Heart right ventricle (tissue), 16 donors: ENCODE measurements around the gene PRDX5. TPM values are rescaled to one million over a fixed set of nuclear protein-coding genes. Genes with fewer than 3 reads are reported as not detected.

ENCODE experiments used
- ATAC-seq, 8 donors: fragments of 200-7000 bp; cut with Tn5 transposase; one replicate each; pipeline ENCODE4 v1.9.1; 2020; ENCODE audit warnings: mild to moderate bottlenecking in 8 of 8, moderate library complexity in 8 of 8, moderate number of reproducible peaks in 1 of 8
- DNase-seq, 2 donors: peaks; one replicate each; pipeline ENCODE4 v3.0.0-alpha.2; 2020
- H3K27ac ChIP-seq, 10 donors: fragments of 200-600 bp; sonication (generic) in 2 of 10; one replicate each; pipeline versions ENCODE4 v1.5.0 to v1.8.0; 2020 to 2022; ENCODE audit warnings: mild to moderate bottlenecking in 3 of 10
- H3K27me3 ChIP-seq, 7 donors: fragments of 200-600 bp; one replicate each; pipeline ENCODE4 v1.8.0; 2021 to 2022; ENCODE audit warnings: mild to moderate bottlenecking in 2 of 7
- H3K36me3 ChIP-seq, 9 donors: fragments of 200-600 bp; sonication (generic) in 1 of 9; one replicate each; pipeline versions ENCODE4 v1.5.0 to v1.8.0; 2020 to 2022; ENCODE audit warnings: mild to moderate bottlenecking in 2 of 9
- H3K4me1 ChIP-seq, 9 donors: fragments of 200-600 bp; sonication (generic) in 1 of 9; one replicate each; pipeline versions ENCODE4 v1.5.0 to v1.8.0; 2020 to 2022; ENCODE audit warnings: mild to moderate bottlenecking in 4 of 9
- H3K4me3 ChIP-seq, 10 donors: fragments of 200-600 bp; sonication (generic) in 2 of 10; one replicate each; pipeline versions ENCODE4 v1.5.0 to v1.8.0; 2020 to 2022; ENCODE audit warnings: mild to moderate bottlenecking in 7 of 10, moderate library complexity in 2 of 10
- H3K9me3 ChIP-seq, 11 donors: fragments of 200-600 bp in 10 of 11; sonication (generic) in 2 of 11; one replicate each; pipeline versions ENCODE4 v1.5.0 to v1.8.0; 2013 to 2022; ENCODE audit warnings: mild to moderate bottlenecking in 2 of 11, control low read depth in 1 of 11, moderate library complexity in 1 of 11
- WGBS, 2 donors: extraction: QIAGEN DNeasy Blood & Tissue Kit; methylation state at CpG; one replicate each; pipeline ENCODE4 v1.1.7; 2013; ENCODE audit warnings: inconsistent platforms in 1 of 2; 5-methylcytosine and 5-hydroxymethylcytosine counted together
- intact Hi-C, 10 donors: fragments of 100-400 bp; cut with DNase I; formaldehyde crosslinking; loops; one replicate each; pipeline versions ENCODE4 v1.11.1 to v1.14.2; 2022
- polyA plus RNA-seq, 2 donors: library from polyadenylated mRNA; stranded (reverse); fragments of 200-250 nt; gene quantifications; one replicate each; pipeline ENCODE4 v1.2.3, GENCODE V29; 2013
- total RNA-seq, 10 donors: library from RNA; stranded (reverse); fragmentation: NEBNext Ultra II Directional in 3 of 10; extraction: Animal tissue kit (Norgen Biotek cat#: 25700) in 3 of 10; gene quantifications; one replicate each; pipeline versions ENCODE4 v1.2.1 to v1.2.4, GENCODE V29; 2021 to 2023
- TF ChIP-seq, protein P1 (sequence below), 9 donors: fragments of 200-600 bp; sonication (generic) in 2 of 9; IDR thresholded peaks; one replicate each; pipeline versions ENCODE4 v1.5.0 to v1.8.0; 2021 to 2022; ENCODE audit warnings: antibody characterized with exemption in 9 of 9, mild to moderate bottlenecking in 5 of 9, moderate library complexity in 1 of 9
- donor health status: Arrhythmogenic right ventricular cardiomyopathy.
- donor health status: ischemic (EF 13 %, LVEDD 7.1; RV severe dilation, severe dysfunction).
- donor health status: healthy with polysubstance abuse.
- donor health status: DM: no; HTN: yes; CAD: no.
- donor health status: DM: no; HTN: no; CAD: no.
- donor health status: ischemic (EF 25% LVEDD 6.9; RV normal size, moderate dysfunction).
- donor health status: ischemic (EF 25% LVEDD 5.7; RV mildly dilated, moderate dysfunction).
- donor health status: healthy.
- donor health status: DM: yes; HTN: yes; CAD: no.
- donor health status: Ischemic cardiomyopathy.
- donor health status: ischemic (EF 35%, LVEDD 5.7; RV mildly dilated, moderate dysfunction).
- donor health status: nonischemic (EF 11% LVEDD 7.7; RV severe dilation, severe dysfunction).
- donor health status: DM: yes; HTN: yes; CAD: no.
- donor health status: PGD.
- donor health status: ischemic (EF 29% LVEDD 5.4; RV normal size, mild dysfunction).
- donor health status: nonischemic (EF 23%, LVEDD 6.1; RV moderate dilation, normal function).

Gene PRDX5
- total and polyA plus RNA-seq, 12 donors: 264 to 750 (median 292) TPM

DNA sequence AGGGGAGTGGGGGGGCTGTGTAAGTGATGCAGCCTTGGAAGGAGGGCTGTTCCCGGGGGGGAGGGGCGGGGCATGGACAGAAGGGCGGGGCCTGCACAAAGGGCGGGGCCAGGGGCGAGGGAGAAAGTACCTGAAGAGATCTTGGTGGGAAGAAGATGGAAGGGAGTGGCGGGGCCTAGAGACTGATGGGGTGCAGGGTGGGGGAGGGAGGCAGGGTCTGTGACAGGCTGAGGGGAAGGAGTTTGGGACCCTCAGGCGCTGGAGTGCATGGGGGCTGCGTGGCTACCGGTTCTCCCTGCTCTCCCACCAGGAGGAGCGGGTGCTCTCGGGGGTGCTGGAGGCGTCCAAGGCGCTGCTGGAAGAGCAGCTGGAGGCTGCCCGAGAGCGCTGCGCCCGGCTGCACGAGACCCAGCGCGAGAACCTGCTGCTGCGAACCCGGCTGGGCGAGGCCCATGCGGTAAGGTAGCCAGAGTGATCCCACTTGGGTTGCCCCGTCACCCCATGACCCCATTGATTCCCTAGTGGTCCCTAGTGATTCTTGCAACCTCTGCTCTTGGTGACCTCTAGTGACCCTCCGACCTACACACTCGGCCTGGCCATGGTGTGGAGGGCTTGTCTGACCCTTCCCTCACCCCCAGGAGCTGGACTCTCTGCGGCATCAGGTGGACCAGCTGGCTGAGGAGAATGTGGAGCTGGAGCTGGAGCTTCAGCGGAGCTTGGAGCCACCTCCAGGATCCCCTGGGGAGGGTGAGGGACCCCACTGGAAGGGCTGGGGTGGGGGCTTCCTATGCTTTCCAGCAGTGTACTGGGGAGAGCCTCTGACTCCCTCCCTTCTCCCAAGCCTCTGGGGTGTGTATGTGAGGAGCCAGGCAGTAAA, 25.2 kb downstream of the PRDX5 start:
- peak in 5 of 8 donors; percentile 1 to 10 (median 9) for ATAC-seq
- no peak for DNase-seq
- Histone ChIP-seq H3K4me1 (peaks cover 5 to 31% (median 11%) of the 10 kb centered on the region in 9 donors), H3K27me3 (peaks cover 0 to 2% (median 0%) of the 10 kb centered on the region in 7 donors), H3K9me3 (no peaks in the 10 kb centered on the region), H3K36me3 (peaks cover 0 to 22% (median 0%) of the 10 kb centered on the region in 9 donors), H3K4me3 (peak overlapping the region in 8 of 10 donors; percentile 19 to 55 (median 48)), H3K27ac (no peak overlapping the region)
- TF ChIP-seq, protein P1, sequence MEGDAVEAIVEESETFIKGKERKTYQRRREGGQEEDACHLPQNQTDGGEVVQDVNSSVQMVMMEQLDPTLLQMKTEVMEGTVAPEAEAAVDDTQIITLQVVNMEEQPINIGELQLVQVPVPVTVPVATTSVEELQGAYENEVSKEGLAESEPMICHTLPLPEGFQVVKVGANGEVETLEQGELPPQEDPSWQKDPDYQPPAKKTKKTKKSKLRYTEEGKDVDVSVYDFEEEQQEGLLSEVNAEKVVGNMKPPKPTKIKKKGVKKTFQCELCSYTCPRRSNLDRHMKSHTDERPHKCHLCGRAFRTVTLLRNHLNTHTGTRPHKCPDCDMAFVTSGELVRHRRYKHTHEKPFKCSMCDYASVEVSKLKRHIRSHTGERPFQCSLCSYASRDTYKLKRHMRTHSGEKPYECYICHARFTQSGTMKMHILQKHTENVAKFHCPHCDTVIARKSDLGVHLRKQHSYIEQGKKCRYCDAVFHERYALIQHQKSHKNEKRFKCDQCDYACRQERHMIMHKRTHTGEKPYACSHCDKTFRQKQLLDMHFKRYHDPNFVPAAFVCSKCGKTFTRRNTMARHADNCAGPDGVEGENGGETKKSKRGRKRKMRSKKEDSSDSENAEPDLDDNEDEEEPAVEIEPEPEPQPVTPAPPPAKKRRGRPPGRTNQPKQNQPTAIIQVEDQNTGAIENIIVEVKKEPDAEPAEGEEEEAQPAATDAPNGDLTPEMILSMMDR (IDR thresholded peaks at IDR 0.05): no peak
- 51 to 63% methylated on average over 28 to 29 of the region's 29 CpGs for WGBS, 2 donors
- intact Hi-C loops: no loop called here

DNA sequence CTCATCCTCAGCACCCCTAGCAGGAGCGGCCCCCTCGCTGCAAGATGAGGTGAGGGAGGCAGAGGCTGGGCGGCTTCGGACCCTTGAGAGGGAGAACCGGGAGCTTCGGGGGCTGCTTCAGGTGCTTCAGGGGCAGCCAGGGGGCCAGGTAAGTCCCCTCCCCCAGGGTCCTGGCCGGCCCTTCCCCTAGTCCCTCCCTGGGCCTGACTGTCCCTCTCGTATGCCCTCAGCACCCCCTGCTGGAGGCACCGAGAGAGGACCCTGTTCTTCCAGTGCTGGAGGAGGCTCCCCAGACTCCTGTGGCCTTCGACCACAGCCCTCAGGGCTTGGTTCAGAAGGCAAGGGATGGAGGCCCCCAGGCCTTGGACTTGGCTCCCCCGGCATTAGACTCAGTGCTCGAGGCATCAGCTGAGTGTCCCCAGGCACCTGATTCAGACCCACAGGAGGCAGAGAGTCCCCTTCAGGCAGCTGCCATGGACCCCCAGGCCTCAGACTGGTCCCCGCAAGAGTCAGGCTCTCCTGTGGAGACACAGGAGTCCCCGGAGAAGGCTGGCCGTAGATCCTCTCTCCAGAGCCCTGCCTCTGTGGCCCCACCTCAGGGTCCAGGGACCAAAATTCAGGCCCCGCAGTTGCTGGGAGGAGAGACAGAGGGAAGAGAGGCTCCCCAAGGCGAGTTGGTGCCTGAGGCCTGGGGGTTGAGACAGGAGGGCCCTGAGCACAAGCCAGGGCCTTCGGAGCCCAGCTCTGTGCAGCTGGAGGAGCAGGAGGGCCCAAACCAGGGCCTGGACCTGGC, 26.0 kb downstream of the PRDX5 start:
- TF ChIP-seq, protein P1 (IDR thresholded peaks at IDR 0.05): peak in 7 of 9 donors; percentile 29 to 44 (median 34)
- H3K9me3 ChIP-seq: no peaks in the 10 kb centered on the region
- ATAC-seq (peak in 4 of 8 donors; percentile 8 to 25 (median 17)), DNase-seq (no peak)
- H3K36me3 ChIP-seq: peaks cover 0 to 22% (median 0%) of the 10 kb centered on the region in 9 donors
- no peak overlapping the region for H3K27ac ChIP-seq
- 84% methylated on average over 18 of the region's 18 CpGs for WGBS, 2 donors
- H3K4me3 ChIP-seq: no peak overlapping the region
- intact Hi-C loops: no loop called here
- peaks cover 5 to 31% (median 11%) of the 10 kb centered on the region in 9 donors for H3K4me1 ChIP-seq
- peaks cover 0 to 2% (median 0%) of the 10 kb centered on the region in 7 donors for H3K27me3 ChIP-seq

DNA sequence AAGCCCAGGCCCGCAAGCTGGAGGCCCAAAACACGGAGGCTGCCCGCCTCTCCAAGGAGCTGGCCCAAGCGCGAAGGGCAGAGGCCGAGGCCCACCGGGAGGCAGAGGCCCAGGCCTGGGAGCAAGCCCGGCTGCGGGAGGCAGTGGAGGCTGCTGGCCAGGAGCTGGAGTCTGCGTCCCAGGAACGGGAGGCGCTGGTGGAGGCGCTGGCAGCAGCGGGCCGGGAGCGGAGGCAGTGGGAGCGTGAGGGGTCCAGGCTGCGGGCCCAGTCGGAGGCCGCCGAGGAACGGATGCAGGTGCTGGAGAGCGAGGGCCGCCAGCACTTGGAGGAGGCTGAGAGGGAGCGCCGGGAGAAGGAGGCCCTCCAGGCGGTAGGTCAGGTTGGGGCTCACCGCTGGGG, 26.9 kb downstream of the PRDX5 start:
- no peak for DNase-seq
- Histone ChIP-seq H3K9me3 (no peaks in the 10 kb centered on the region), H3K27me3 (peaks cover 0 to 2% (median 0%) of the 10 kb centered on the region in 7 donors), H3K4me3 (no peak overlapping the region), H3K36me3 (peaks cover 0 to 25% (median 0%) of the 10 kb centered on the region in 9 donors), H3K4me1 (peaks cover 5 to 30% (median 11%) of the 10 kb centered on the region in 9 donors), H3K27ac (no peak overlapping the region)
- WGBS, 2 donors: 94 to 95% methylated on average over 25 to 28 of the region's 28 CpGs
- no peak for ATAC-seq
- intact Hi-C loops: no loop called here
- TF ChIP-seq, protein P1 (IDR thresholded peaks at IDR 0.05): no peak

DNA sequence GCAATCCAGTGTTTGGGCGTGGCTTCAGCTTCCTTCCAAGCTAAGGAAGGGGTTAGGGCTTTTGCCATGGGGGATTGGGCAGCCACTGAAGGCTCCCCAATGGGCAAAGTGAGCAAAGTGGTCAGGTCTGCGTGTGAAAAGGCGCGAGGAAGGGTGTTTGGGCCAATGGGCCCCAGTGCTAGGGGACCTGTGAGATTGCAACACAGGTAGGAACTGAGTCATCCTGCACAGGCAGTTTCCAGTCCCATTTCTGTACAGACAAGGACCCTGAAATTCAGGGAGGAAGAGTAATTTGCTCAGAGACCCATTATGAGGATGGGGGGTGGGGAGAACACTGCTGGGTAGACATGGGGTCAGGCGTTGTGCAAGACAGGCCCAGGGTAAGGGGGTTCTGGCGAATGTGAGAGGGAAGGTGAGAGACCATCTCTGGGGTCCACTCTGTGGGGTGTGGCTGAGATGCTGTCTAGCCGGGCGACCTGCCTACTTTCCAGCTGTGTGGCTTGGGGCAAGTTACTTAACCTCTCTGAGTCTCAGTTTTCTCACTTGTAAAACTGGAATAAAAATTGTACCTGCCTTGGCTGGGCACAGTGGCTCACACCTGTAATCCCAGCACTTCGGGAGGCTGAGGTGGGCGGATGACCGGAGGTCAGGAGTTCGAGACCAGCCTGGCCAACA, 29.4 kb downstream of the PRDX5 start:
- intact Hi-C loops: no loop called here
- peaks cover 0 to 20% (median 4%) of the 10 kb centered on the region in 9 donors for H3K4me1 ChIP-seq
- H3K9me3 ChIP-seq: no peaks in the 10 kb centered on the region
- DNase-seq (no peak), ATAC-seq (no peak)
- peaks cover 0 to 29% (median 0%) of the 10 kb centered on the region in 9 donors for H3K36me3 ChIP-seq
- H3K27ac ChIP-seq: no peak overlapping the region
- H3K4me3 ChIP-seq: no peak overlapping the region
- WGBS, 2 donors: 87 to 90% methylated on average over 12 of the region's 12 CpGs
- TF ChIP-seq, protein P1 (IDR thresholded peaks at IDR 0.05): no peak
- H3K27me3 ChIP-seq: no peaks in the 10 kb centered on the region
